DMS114 treated with DMSO at 0.1 percent for 48 hours (cell line): ENCODE results near the gene FCGR2B.
"Not testable (repeated sequence)": the region's sequence is repeated elsewhere in the genome, so short reads cannot be mapped to it uniquely, and the experiment has no call there.

Experiments
- DNase-seq: peaks from one replicate; lab custom pipeline; 2025; ENCODE audit not compliant: unreplicated experiment; lab: John Stamatoyannopoulos, UW

FCGR2B gene

DNA sequence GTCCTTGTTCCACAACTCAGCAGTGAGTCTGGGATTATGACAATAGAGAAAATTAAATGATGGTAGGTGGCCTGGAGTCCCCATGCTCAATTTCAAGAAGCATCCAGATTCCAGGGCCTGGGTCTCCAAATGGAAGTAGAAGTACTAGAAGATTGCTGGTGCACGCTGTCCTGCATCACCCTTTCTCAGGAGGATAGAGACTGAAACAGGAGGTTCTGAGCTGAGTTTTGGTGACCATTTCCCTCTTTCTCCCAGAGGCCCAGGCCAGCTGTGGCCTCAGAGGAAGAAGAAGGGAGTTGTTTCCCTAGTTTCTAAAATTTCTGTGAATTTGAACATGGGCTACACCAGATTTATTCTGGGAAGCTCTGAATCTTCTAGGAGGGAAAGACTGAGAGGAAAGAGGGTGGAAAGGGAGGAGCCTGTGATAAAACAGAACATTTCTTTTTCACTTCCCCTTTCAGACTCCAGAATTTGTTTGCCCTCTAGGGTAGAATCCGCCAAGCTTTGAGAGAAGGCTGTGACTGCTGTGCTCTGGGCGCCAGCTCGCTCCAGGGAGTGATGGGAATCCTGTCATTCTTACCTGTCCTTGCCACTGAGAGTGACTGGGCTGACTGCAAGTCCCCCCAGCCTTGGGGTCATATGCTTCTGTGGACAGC is at the start of gene FCGR2B:
TSS of gene FCGR2B (plus strand) at position 460 of the 656 bp plus-strand sequence. CDS start at position 559, 99 bp downstream.
- DNase-seq = not testable (repeated sequence)

DNA sequence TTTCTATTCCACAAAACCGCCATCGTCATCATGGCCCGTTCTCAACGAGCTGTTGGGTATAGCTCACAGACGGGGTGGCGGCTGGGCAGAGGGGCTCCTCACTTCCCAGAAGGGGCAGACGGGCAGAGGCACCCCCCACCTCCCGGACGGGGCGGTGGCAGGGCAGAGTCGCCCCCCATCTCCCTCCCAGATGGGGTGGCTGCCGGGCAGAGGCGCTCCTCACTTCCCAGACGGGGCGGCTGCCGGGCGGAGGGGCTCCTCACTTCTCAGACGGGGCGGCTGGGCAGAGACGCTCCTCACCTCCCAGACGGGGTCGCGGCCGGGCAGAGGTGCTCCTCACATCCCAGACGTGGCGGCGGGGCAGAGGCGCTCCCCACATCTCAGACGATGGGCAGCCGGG is 46.5 kb upstream of the FCGR2B start:
- not testable (repeated sequence) for DNase-seq

DNA sequence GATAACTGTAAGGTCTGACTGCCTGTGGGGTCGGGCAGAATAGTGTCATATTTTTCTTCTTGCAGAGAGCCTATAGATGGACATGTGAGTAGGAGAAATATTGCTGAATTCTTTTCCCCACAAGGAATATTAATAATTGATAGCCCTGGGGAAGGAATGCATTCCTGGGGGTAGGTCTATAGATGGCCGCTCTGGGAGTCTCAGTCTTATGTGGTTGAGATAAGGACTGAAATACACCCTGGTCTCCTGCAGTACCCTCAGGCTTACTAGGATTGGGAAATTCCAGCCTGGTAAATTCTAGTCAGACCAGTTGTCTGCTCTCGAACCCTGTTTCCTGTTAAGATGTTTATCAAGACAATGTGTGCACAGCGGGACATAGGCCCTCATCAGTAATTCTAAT is 44.4 kb upstream of the FCGR2B start:
- not testable (repeated sequence) for DNase-seq

DNA sequence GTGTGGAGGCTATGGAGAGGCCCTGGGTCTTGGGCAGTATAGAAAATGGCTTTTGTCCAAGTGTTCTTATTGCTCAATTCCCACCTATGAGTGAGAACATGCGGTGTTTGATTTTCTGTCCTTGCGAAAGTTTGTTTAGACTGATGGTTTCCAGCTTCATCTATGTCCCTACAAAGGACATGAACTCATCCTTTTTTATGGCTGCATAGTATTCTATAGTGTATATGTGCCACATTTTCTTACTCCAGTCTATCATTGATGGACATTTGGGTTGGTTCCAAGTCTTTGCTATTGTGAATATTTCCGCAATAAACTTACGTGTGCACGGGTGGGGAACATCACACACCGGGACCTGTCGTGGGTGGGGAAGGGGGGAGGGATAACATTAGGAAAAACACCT is 42.5 kb upstream of the FCGR2B start:
- DNase-seq = not testable (repeated sequence)

DNA sequence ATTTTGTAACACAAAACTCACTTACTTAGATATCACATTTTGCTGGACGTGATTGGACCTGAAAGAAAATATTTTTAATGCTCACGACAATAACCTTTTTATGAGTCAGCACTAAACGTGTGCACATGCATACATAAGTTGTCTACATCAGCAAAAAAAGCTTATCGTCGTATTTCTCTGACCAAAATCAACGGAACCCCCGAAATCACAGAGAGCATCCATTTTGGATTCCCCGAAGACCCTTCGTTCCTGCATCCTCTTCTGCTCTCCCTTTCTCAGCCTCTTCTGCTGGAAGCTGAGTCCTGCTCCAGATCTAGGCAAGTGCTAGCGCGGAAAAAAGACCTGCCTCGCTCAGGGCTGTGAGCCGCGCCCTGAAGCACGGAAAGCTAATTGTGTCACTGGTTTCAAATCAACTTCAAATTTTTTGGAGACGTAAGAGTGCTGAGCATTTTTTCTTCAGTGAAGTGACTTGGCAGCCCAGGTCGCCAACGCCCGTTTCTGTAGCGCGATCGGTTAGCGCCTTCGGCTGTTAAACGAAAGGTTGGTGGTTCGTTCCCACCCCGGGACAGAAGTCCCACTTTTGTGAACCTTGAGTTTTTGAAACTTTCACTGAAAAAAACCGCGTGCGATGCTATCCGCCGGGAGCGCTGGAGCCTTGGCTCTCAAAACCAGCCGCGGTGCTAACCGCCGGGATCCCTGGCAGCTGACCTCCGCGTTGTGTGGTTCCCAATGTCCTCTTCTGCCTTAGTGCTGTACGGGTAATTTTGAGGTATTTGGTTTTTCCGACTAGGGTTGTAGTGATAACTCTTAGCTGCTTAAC is 41.6 kb upstream of the FCGR2B start:
- DNase-seq = peak; percentile 85

DNA sequence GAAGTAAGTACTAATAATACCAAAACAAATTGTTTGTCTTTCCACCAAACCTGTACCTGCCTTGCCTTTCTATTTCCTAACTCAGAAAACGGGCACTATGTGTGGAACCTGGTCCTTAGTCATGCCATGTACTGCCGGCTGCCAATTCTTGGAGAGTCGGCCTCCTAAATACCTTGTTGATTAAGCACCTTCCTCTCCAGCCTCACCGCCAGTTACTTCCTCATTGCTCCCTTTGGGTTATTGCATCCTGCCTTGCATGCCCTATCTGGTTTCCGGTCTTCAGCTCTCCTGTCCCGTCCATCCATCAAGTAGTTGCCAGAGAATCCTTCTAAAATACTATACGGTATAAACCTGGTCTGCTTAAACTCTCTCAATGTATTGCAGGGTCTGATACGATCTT is 40.9 kb upstream of the FCGR2B start:
- DNase-seq = not testable (repeated sequence)

DNA sequence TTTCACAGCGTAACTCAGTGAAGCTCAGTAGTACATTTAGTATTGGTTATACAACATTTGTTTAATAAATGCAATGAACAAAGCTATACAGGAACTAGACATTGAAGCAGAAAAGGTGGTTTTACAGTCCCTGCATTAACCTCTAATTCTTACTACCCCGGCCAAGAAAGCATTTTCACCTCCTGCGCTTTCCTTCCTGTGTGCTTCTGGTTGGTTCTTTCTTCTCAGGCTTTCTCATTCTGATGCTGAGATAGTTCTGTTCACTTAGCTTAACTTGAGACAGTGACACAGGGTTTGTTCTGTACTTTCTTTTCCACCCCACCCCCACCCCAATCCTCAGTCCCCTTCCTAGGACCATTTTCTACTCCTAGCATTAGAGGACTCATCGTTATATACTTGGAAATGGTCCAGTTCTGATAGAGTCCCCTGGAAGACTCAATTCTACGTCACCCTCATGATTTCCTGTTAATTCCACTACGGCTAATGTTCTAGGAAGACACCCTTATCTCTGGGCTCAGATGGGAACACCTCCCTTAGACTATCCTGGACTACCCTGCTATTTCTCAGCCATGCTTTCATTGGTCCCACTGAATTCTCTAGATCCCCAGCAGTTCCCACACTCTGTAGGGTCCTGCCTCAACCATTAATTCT is 39.4 kb upstream of the FCGR2B start:
- not testable (repeated sequence) for DNase-seq

DNA sequence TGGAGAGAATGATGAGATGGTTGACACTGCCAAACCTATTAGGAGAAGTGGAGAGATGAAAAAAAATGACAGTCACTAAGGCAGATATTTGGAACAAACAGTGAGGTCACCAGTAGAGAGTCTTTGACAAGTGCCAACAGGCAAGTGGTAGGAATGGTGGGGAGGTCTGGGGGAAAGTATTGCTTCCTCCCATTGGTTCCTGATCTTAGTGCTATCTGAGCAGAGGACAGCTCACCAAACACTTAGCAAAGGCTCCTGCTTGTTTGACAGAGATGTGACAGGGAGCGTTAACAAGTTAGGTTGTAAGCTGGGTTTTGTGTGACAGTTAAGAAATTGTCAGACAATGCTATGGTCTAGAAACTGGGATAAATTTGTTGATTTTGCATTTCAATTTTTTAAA is 38.3 kb upstream of the FCGR2B start:
- DNase-seq = not testable (repeated sequence)

DNA sequence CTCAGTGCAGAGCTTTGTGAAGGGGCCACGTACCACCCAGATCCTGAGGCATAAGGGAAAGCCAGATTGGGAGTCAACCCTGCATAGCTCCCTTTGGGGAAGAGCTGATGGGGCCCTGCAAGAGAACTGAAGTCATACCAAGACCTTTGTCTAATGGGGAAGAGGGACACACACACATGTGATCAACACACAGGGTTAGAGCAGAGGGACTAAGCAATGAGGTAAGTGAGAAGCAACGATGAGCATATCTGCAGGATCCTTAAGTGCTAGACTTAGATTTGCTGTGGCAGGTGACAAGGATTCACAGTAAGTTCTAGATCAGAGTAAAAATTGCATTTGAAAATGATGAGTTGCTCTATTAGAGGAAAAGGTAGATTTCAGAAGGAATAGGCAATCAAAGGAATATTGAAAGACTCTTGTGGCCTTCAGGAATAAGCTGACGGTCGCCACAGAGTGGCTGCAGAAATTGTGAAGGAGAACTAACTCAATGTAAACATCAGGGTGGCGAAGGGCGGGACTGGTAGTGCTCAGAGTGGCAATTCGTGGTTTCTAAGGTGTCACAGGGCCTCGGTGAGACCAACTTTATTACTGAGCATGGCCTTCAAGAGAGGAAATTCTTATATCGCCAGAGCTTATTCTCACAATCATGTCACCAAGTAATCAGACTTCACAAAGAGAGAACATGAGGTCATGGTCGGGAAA is 36.3 kb upstream of the FCGR2B start:
- DNase-seq = not testable (repeated sequence)

DNA sequence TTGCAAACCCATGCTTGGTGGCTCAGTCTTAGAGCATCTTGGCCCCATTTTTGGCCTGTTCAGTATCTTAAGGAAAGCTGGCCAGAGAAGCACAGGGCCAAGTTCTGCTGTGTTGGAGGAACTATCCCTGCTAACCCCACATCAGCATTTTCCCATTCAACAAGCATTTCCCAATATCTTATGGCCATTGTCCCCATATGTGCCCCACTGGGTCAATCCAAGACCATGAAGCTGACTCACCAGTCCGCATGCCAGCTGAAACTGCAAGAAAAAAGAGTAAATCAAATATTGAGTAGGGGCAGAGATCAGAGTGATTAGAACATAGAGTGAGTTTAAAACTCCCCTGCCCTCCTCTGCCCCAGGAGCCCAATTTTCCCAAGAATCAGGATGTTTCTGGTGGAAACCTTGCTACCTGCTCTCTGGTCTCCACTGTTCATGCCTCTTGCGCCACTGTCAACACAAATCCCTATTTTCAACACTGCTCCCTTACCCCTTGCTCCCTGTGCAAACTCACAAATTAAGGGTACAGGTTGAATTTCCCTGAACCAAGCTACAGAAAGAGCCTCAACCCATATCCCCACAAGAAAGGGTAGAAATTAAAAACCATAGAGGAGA is 32.7 kb upstream of the FCGR2B start:
- not testable (repeated sequence) for DNase-seq

DNA sequence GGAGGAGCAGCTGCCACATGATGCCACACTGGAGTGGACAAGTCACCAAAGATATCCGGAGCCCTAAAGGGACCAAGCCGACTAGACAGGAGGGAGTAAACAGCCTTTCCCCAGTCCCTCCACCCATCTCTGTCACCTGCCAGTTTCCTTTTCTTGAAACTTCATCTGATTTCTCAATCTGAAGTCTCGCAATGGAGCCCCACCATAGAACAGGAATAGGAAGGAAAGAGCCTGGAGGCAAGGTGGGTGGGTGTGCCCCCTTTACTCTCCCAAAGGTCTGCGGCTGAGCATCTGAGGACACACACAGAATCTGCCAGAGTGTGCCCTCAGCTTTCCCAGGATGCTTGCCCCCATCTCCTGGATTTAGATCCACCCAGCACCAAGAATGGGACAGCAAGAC is 31.9 kb upstream of the FCGR2B start, which contains the start of gene FCGR3B:
TSS of gene FCGR3B (minus strand) at position 101 of the 400 bp plus-strand sequence. CDS start at position 19, 82 bp downstream.
- DNase-seq = no peak

DNA sequence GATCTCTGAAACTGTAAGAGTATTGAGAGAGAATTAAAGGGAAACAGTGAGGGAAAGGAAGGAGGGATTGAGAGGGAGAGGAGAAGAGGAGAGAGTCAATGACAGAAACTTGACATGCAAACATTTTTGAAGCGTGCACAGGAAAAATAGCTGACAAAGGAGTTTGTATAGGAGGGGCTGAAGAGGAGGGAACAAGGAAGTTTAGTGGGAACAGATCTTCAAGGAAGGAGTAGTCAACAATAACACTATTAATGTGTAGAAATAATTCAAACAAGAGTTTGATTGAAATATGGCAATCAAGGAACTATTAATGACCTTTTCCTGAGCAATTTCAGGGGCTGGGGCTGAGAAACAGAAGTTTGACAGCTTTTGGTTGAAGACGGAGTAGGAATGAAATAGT is 27.9 kb upstream of the FCGR2B start:
- DNase-seq = not testable (repeated sequence)

DNA sequence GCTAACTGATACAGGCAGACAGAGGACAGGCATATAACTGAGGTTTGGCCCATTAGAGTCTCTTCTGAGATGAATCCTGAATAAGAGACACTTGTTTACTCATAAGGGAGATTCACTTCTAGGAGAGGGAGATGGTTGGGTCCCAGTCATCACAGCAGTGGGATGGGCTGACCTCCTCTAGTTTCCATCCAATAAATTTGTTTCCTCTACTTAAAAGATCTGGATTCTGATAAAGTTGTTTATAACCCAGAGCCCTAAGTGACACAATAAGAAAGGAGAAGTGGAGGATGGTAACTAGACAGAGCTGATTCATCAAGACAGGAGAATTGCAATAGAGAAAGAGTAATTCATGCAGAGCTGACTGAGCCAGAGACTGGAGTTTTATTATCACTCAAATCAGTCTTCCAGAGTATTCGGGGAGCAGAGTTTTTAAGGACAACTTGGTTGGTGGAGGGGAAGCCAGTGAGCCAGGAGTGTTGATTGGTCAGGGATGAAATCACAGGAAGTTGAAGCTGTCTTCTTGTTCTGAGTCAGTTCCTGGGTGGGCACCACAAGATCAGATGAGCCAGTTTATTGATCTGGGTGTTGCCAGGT is 26.7 kb upstream of the FCGR2B start:
- DNase-seq = not testable (repeated sequence)

DNA sequence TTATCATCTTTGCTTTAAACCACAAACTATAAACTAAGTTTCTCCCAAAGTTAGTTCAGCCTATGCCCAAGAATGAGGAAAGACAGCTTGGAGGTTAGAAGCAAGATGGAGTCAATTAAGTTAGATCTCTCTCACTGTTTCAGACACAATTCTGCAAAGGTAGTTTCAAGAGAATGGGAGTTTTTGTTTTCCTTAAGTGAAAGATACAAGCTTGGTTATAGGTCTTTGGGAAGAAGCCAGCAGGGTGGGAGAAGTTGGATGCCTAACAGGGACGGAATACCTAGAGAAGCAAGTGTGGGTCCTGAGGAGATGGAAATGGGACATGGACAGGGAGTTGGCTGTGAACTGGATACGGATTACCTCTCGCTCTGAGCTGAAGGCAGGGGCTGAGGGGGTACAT is 26.0 kb upstream of the FCGR2B start:
- not testable (repeated sequence) for DNase-seq

DNA sequence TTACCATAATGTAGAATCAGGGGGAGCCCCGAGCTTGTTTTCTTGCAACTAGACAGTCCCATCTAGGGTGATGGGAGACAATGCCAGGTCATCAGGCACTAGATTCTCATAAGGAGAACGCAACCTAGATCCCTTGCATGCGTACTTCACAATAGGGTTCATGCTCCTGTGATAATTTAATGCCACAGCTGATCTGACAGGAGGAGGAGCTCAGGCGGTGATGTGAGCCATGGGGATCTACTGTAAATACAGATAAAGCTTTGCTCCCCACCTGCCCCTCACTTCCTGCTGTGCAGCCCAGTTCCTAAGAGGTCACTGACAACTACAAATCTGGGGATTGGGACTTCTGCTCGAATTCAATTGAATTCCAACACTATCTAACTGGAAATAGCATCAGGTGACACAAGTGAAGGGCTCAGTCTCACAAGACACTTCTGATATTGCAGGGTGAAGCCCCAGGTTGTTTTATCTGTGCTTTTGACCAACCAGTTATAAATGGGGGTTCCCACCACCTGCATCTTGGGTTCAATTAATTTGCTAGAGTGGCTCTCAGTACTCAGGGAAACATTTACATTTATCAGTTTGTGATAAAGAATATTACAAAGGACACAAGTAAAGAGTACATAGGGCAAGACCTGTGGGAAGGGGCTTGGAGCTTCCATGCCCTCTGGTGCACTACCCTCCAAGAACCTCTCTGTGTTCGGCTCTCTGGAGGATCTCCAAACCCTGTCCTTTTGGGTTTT is 24.5 kb upstream of the FCGR2B start:
- DNase-seq = not testable (repeated sequence)

DNA sequence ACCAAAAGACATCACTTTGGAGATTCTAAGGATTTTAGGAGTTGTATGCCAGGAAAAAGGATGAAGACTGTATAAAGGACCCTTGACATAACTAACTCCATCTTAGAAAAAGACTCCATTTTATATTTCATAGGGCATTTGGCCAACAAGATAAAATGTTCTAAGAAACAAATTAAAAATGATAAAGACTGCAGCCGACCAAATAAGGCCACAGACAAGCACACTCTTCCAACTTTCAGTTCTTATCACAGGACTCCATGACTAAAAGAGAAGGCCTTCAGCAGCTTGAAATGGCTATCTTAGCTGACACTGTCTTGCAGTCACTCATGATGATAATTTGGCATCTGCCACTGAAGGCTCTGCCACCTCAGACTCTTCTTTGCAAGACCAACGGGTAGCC is 23.7 kb upstream of the FCGR2B start:
- DNase-seq = not testable (repeated sequence)

DNA sequence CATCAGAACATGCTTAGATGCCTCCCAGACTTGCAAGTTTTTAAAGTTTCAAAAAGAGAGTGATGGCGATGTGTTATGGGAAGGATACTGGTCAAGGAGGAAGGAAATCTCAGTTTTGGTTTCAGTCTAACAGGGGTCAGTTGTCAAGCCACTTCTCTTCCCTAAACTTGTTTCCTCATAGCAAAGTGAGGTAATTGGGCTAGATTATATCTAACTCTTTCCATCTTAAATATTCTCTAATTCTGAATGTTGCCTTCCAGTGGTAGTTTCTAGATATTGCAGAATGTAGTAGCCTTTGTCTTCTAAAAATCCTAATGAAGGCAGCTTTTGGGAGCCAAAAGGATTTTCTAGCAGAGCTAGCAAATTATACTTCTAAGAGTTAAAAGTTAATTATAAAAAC is 20.2 kb upstream of the FCGR2B start:
- DNase-seq = not testable (repeated sequence)

DNA sequence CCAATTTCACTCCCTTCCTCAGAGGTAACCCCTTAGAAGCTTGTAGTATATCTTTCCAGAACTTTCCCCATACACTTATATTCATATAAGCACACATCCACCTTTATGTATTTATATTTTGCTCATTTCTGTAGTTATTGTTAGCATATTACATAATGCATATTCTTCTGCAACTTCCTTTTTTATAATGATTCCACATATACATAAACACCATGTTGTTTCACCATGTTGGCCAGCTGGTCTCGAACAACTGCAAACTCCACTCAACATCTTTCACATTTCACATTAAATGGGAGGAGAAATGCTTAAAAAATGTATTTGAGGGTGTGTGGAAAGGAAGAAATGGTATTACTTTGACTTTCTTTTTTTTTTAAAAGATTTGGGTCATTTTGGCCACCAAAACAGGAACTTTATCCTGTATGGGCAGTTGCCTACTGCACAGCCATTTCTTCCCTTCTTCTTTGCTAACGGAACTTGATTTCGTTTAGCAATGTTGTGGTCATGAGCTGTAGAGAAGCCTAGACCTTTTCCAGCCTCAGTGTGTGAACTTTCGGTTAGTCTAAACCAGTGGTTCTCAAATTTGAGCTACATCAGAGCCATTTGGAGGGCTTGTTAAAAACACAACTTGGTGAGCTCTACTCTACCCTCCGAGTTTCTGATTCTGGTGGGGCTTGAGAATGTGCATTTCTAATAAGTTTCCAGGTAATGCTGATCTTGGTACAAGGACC is 19.3 kb upstream of the FCGR2B start:
- DNase-seq = not testable (repeated sequence)

DNA sequence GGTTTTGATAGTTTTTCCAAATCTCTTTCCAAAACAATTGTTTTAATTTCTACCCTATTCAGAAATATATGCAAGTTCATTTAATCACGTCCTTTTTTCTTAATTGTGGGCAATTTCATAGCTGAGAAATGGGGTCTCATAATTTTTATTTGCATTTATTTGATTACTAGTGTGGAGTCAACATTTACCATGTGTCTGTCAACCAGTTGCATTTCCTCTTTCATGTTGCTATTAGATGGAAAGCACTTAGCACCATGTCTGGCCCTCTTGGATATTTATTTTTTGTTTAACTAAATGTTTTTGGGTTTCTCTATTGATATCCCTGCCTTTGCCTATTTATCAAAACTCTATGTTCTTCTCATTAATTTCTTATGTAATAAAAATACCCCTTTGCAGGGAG is 18.1 kb upstream of the FCGR2B start:
- not testable (repeated sequence) for DNase-seq
